Measurements from ENCODE around the gene TAS2R38. TPM values are rescaled to one million over a fixed set of nuclear protein-coding genes. Genes with fewer than 3 reads are reported as not detected.
A peak's percentile ranks its signal among the peaks of the same experiment; 100 is the strongest.

TAS2R38 gene
- total RNA-seq, 1 donor from 2014 or later = not detected

DNA sequence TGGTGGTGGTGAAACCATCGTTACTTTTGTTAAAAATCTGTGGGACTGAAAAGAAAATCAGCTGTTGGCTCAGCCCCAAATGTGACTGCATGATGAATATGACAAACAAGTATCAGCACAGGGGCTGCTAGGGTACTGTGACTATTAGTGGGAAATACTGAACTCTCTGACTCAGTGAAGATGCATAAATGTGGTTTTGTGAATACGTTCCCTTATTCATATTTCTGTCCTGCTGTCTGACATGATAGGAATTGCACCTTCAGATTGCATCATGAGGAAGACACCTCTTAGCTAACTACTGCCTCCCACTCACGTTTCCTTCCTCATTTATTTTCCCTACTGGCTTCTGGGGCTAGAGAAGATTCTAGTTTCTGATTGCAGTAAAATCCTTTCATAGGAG, 28.2 kb downstream of the TAS2R38 start:
- Mint-ChIP-seq H3K4me1 (ENCODE audit: low read depth, unreplicated experiment) (peaks cover 9% of the 10 kb centered on the region), H3K36me3 (ENCODE audit: low read depth, unreplicated experiment) (no peaks in the 10 kb centered on the region), H3K27me3 (ENCODE audit: low read depth, unreplicated experiment) (no peaks in the 10 kb centered on the region), H3K27ac (ENCODE audit: unreplicated experiment) (peak overlapping the region; percentile 45), H3K4me3 (ENCODE audit: unreplicated experiment) (no peak overlapping the region), H3K9me3 (ENCODE audit: unreplicated experiment) (peaks cover 4% of the 10 kb centered on the region)
- H3K36me3 ChIP-seq (ENCODE audit: insufficient read depth, low read length) = no peaks in the 10 kb centered on the region
- H3K9ac ChIP-seq (ENCODE audit: low read length) = no peak overlapping the region
- no peak for DNase-seq (ENCODE audit: low read depth)
- no peak for TF ChIP-seq EZH2 (IDR thresholded peaks at IDR 0.05; ENCODE audit: insufficient read depth, low read length)
- TF ChIP-seq, protein P1, sequence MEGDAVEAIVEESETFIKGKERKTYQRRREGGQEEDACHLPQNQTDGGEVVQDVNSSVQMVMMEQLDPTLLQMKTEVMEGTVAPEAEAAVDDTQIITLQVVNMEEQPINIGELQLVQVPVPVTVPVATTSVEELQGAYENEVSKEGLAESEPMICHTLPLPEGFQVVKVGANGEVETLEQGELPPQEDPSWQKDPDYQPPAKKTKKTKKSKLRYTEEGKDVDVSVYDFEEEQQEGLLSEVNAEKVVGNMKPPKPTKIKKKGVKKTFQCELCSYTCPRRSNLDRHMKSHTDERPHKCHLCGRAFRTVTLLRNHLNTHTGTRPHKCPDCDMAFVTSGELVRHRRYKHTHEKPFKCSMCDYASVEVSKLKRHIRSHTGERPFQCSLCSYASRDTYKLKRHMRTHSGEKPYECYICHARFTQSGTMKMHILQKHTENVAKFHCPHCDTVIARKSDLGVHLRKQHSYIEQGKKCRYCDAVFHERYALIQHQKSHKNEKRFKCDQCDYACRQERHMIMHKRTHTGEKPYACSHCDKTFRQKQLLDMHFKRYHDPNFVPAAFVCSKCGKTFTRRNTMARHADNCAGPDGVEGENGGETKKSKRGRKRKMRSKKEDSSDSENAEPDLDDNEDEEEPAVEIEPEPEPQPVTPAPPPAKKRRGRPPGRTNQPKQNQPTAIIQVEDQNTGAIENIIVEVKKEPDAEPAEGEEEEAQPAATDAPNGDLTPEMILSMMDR (IDR thresholded peaks at IDR 0.05; ENCODE audit: insufficient read depth, low read depth, low read length) = no peak
- H3K4me1 ChIP-seq (ENCODE audit: insufficient read depth, low read length) = no peaks in the 10 kb centered on the region
- H3K79me2 ChIP-seq (ENCODE audit: insufficient read depth, low read length) = no peaks in the 10 kb centered on the region
- no peak overlapping the region for H3K27ac ChIP-seq (ENCODE audit: low read depth, low read length)
- no peaks in the 10 kb centered on the region for H3K9me3 ChIP-seq (ENCODE audit: insufficient read depth, low read depth, low read length)
- no peak overlapping the region for H3K4me2 ChIP-seq (ENCODE audit: low read length)
- no peak for FAIRE-seq
- H4K20me1 ChIP-seq (ENCODE audit: insufficient read depth, low read length) = no peaks in the 10 kb centered on the region
- H3K27me3 ChIP-seq (ENCODE audit: insufficient read depth, low read length) = no peaks in the 10 kb centered on the region
- H2AFZ ChIP-seq (ENCODE audit: low read depth, low read length) = no peak overlapping the region
- H3K4me3 ChIP-seq (ENCODE audit: insufficient read depth, low read depth, low read length) = no peak overlapping the region

DNA sequence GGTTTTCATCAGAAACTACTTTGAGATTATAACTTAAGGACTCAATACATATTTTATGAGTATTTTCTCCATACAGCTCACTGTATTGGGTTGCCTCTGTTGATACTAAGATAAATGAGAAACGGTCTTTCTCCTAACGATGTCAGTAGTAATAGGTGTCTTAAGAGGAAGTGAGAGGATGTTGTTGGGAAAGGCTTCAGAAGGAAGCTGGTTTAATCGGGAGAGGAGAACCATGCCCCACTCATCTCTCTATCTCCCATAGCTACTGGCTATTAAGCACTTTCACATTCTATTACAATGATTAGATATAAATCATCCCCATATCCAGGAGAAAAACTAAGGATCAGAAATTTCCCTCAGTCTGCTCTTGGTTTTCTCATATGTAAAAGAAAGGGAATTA, 28.8 kb downstream of the TAS2R38 start:
- Mint-ChIP-seq H3K4me3 (ENCODE audit: unreplicated experiment) (no peak overlapping the region), H3K27ac (ENCODE audit: unreplicated experiment) (no peak overlapping the region), H3K9me3 (ENCODE audit: unreplicated experiment) (peaks cover 4% of the 10 kb centered on the region), H3K27me3 (ENCODE audit: low read depth, unreplicated experiment) (no peaks in the 10 kb centered on the region), H3K4me1 (ENCODE audit: low read depth, unreplicated experiment) (peaks cover 9% of the 10 kb centered on the region), H3K36me3 (ENCODE audit: low read depth, unreplicated experiment) (no peaks in the 10 kb centered on the region)
- FAIRE-seq (no peak), DNase-seq (ENCODE audit: low read depth) (no peak)
- no peaks in the 10 kb centered on the region for H3K79me2 ChIP-seq (ENCODE audit: insufficient read depth, low read length)
- no peaks in the 10 kb centered on the region for H4K20me1 ChIP-seq (ENCODE audit: insufficient read depth, low read length)
- no peaks in the 10 kb centered on the region for H3K27me3 ChIP-seq (ENCODE audit: insufficient read depth, low read length)
- no peak overlapping the region for H3K4me2 ChIP-seq (ENCODE audit: low read length)
- H3K27ac ChIP-seq (ENCODE audit: low read depth, low read length) = no peak overlapping the region
- no peak overlapping the region for H3K9ac ChIP-seq (ENCODE audit: low read length)
- H3K36me3 ChIP-seq (ENCODE audit: insufficient read depth, low read length) = no peaks in the 10 kb centered on the region
- H3K9me3 ChIP-seq (ENCODE audit: insufficient read depth, low read depth, low read length) = no peaks in the 10 kb centered on the region
- H2AFZ ChIP-seq (ENCODE audit: low read depth, low read length) = no peak overlapping the region
- H3K4me3 ChIP-seq (ENCODE audit: insufficient read depth, low read depth, low read length) = no peak overlapping the region
- no peaks in the 10 kb centered on the region for H3K4me1 ChIP-seq (ENCODE audit: insufficient read depth, low read length)
- TF ChIP-seq, protein P1 (IDR thresholded peaks at IDR 0.05; ENCODE audit: insufficient read depth, low read depth, low read length) = no peak
- TF ChIP-seq EZH2 (IDR thresholded peaks at IDR 0.05; ENCODE audit: insufficient read depth, low read length) = no peak

DNA sequence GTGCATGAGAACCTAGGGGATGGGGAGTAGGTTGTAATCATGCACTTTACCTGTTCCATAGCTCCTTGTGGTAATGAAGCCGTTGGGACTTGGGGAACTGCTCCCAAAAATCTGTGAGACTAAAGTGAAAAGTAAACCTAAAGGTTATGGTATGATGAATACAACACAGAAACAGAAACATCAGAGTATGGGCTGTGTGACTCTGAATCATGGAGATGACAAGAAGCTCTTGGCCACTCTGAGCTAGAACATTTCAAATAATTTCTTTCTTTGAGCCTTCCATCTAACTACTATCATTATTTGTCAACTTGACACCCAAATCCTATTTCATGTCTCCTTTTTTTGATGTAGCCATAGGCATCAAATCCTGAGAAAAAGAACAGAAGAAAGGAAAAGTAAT, 29.7 kb downstream of the TAS2R38 start:
- Mint-ChIP-seq H3K27me3 (ENCODE audit: low read depth, unreplicated experiment) (no peaks in the 10 kb centered on the region), H3K36me3 (ENCODE audit: low read depth, unreplicated experiment) (no peaks in the 10 kb centered on the region)
- no peak overlapping the region for H2AFZ ChIP-seq (ENCODE audit: low read depth, low read length)

More for the DNA sequence above, 29.7 kb downstream of the TAS2R38 start:
- no peak overlapping the region for H3K4me3 ChIP-seq (ENCODE audit: insufficient read depth, low read depth, low read length)
- Mint-ChIP-seq H3K27ac (ENCODE audit: unreplicated experiment) (no peak overlapping the region), H3K9me3 (ENCODE audit: unreplicated experiment) (peaks cover 4% of the 10 kb centered on the region), H3K4me3 (ENCODE audit: unreplicated experiment) (no peak overlapping the region), H3K4me1 (ENCODE audit: low read depth, unreplicated experiment) (peaks cover 9% of the 10 kb centered on the region)
- no peak overlapping the region for H3K4me2 ChIP-seq (ENCODE audit: low read length)
- no peaks in the 10 kb centered on the region for H3K9me3 ChIP-seq (ENCODE audit: insufficient read depth, low read depth, low read length)
- TF ChIP-seq, protein P1 (IDR thresholded peaks at IDR 0.05; ENCODE audit: insufficient read depth, low read depth, low read length) = no peak
- TF ChIP-seq EZH2 (IDR thresholded peaks at IDR 0.05; ENCODE audit: insufficient read depth, low read length) = no peak
- no peak overlapping the region for H3K9ac ChIP-seq (ENCODE audit: low read length)
- H3K36me3 ChIP-seq (ENCODE audit: insufficient read depth, low read length) = no peaks in the 10 kb centered on the region
- no peak for DNase-seq (ENCODE audit: low read depth)
- no peak overlapping the region for H3K27ac ChIP-seq (ENCODE audit: low read depth, low read length)
- no peaks in the 10 kb centered on the region for H3K4me1 ChIP-seq (ENCODE audit: insufficient read depth, low read length)
- FAIRE-seq = no peak
- H3K79me2 ChIP-seq (ENCODE audit: insufficient read depth, low read length) = no peaks in the 10 kb centered on the region
- no peaks in the 10 kb centered on the region for H4K20me1 ChIP-seq (ENCODE audit: insufficient read depth, low read length)
- no peaks in the 10 kb centered on the region for H3K27me3 ChIP-seq (ENCODE audit: insufficient read depth, low read length)

Data from astrocyte (in vitro differentiated cells and primary cell).